Measurements from ENCODE around the gene CGGBP1. TPM values are rescaled to one million over a fixed set of nuclear protein-coding genes. Genes with fewer than 3 reads are reported as not detected.
"Not testable (repeated sequence)": the region's sequence is repeated elsewhere in the genome, so short reads cannot be mapped to it uniquely, and the experiment has no call there.

Gene CGGBP1
- total RNA-seq, 4 donors from 2014 or later = 86.2 to 130 (median 96.8) TPM

DNA sequence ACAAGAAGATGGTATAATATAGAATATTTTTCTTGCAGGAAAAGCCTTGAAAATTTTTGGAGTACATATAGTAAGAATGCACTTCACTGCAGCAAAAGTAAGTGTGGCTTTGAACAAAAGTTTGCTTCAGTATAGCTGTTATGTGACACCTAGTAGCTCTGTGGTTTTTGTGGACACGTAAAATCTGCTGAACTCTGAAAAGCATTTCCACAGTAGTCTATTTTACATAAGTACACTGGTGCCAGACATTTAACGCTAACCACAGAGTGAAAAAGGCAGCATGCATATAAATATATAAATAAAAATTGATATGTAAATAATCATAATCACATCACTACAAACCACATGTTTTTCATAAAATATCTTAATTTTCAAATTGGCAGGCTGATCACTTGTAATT lies 39.8 kb downstream of the CGGBP1 start:
- no peaks in the 10 kb centered on the region for H3K36me3 ChIP-seq
- no peaks in the 10 kb centered on the region for H3K4me1 ChIP-seq
- H3K4me3 ChIP-seq = no peak overlapping the region
- H3K27ac ChIP-seq = no peak overlapping the region
- intact Hi-C loops (cut with DNase I; ENCODE audit: low total_unique reads) = no loop called here
- H3K9me3 ChIP-seq = no peaks in the 10 kb centered on the region
- no peaks in the 10 kb centered on the region for H3K27me3 ChIP-seq
- DNase-seq = no peak
- no peak for TF ChIP-seq POLR2A (IDR thresholded peaks at IDR 0.05)
- TF ChIP-seq, protein P1, sequence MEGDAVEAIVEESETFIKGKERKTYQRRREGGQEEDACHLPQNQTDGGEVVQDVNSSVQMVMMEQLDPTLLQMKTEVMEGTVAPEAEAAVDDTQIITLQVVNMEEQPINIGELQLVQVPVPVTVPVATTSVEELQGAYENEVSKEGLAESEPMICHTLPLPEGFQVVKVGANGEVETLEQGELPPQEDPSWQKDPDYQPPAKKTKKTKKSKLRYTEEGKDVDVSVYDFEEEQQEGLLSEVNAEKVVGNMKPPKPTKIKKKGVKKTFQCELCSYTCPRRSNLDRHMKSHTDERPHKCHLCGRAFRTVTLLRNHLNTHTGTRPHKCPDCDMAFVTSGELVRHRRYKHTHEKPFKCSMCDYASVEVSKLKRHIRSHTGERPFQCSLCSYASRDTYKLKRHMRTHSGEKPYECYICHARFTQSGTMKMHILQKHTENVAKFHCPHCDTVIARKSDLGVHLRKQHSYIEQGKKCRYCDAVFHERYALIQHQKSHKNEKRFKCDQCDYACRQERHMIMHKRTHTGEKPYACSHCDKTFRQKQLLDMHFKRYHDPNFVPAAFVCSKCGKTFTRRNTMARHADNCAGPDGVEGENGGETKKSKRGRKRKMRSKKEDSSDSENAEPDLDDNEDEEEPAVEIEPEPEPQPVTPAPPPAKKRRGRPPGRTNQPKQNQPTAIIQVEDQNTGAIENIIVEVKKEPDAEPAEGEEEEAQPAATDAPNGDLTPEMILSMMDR (IDR thresholded peaks at IDR 0.05) = no peak

DNA sequence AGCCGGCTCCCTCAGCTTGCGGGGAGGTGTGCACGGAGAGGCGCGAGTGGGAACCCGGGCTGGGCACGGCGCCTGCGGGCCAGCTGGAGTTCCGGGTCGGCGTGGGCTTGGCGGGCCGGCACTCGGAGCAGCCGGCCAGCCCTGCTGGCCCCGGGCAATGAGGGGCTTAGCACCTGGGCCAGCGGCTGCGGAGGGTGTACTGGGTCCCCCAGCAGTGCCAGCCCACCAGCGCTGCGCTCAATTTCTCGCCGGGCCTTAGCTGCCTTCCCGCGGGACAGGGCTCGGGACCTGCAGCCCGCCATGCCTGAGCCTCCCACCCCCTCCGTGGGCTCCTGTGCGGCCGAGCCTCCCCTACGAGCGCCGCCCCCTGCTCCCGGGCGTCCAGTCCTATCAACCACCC lies 43.1 kb downstream of the CGGBP1 start:
- H3K27me3 ChIP-seq; H3K9me3 ChIP-seq; H3K4me3 ChIP-seq; H3K27ac ChIP-seq; intact Hi-C loops (cut with DNase I; ENCODE audit: low total_unique reads); DNase-seq; H3K4me1 ChIP-seq; H3K36me3 ChIP-seq: not testable (repeated sequence)

DNA sequence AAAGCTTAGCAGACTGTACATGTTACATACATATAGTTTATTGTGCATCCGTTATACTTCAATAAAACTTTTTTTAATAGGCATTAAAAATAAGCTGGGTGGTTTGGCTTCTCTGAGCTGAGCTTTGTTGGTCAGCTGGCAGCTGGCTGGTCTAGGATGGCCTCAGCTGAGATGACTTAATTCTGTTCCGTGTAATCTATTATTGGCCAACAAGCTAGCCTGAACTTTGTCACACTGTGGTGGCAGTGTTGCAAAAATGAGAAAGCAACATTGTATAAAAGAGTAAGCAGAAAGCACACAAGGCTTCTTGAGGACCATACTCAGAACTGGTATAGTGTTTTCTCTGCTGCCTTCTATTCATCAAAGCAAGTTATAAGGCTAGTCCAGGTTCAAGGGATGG lies 45.2 kb downstream of the CGGBP1 start:
- H3K9me3 ChIP-seq = no peaks in the 10 kb centered on the region
- no peak for DNase-seq
- TF ChIP-seq, protein P1 (IDR thresholded peaks at IDR 0.05) = no peak
- TF ChIP-seq POLR2A (IDR thresholded peaks at IDR 0.05) = no peak
- no peaks in the 10 kb centered on the region for H3K4me1 ChIP-seq
- intact Hi-C loops (cut with DNase I; ENCODE audit: low total_unique reads) = no loop called here
- H3K27ac ChIP-seq = no peak overlapping the region
- no peak overlapping the region for H3K4me3 ChIP-seq
- H3K36me3 ChIP-seq = no peaks in the 10 kb centered on the region
- H3K27me3 ChIP-seq = no peaks in the 10 kb centered on the region

DNA sequence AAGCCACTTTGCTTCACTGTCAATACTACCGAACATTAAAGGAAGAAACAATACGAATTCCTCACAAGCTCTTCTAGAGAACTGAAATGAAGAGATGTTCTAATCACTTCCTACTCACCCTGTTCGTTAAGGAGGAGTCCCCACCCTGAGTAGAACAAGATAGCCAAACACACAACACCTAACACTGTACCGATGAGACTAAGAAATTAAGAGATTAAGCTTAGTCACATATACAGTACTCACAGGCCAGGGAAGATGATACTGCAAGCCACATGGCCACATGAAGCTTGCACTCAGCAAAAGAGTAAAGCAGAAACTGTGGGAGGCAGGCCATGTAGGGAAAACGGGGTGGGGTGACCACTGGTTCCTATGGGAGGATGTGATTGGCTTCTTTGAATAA lies 48.0 kb downstream of the CGGBP1 start:
- H3K27ac ChIP-seq = no peak overlapping the region
- H3K9me3 ChIP-seq = no peaks in the 10 kb centered on the region
- intact Hi-C loops (cut with DNase I; ENCODE audit: low total_unique reads) = no loop called here
- no peak for DNase-seq
- no peaks in the 10 kb centered on the region for H3K4me1 ChIP-seq
- no peaks in the 10 kb centered on the region for H3K27me3 ChIP-seq
- no peak overlapping the region for H3K4me3 ChIP-seq
- TF ChIP-seq POLR2A (IDR thresholded peaks at IDR 0.05) = no peak
- TF ChIP-seq, protein P1 (IDR thresholded peaks at IDR 0.05) = no peak
- no peaks in the 10 kb centered on the region for H3K36me3 ChIP-seq

DNA sequence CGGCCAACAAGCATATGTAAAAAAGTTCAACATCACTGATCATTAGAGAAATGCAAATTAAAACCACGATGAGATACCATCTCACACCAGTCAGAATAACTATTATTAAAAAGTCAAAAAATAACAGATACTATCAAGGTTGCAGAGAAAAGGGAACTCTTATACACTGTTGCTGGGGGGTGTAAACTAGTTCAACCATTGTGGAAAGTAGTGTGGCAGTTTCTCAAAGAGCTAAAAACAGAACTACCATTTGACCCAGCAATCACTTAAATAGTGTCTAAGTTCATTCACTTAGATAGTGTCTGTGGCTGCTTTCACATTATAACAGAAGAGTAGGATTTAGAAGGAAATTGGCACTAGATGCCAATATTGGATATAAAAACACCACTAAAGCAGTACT lies 49.7 kb downstream of the CGGBP1 start:
- DNase-seq = no peak
- H3K4me1 ChIP-seq = no peaks in the 10 kb centered on the region
- TF ChIP-seq, protein P1 (IDR thresholded peaks at IDR 0.05) = no peak
- TF ChIP-seq POLR2A (IDR thresholded peaks at IDR 0.05) = no peak
- no peak overlapping the region for H3K4me3 ChIP-seq
- intact Hi-C loops (cut with DNase I; ENCODE audit: low total_unique reads) = no loop called here
- H3K27ac ChIP-seq = no peak overlapping the region
- no peaks in the 10 kb centered on the region for H3K9me3 ChIP-seq
- H3K27me3 ChIP-seq = no peaks in the 10 kb centered on the region
- H3K36me3 ChIP-seq = no peaks in the 10 kb centered on the region

DNA sequence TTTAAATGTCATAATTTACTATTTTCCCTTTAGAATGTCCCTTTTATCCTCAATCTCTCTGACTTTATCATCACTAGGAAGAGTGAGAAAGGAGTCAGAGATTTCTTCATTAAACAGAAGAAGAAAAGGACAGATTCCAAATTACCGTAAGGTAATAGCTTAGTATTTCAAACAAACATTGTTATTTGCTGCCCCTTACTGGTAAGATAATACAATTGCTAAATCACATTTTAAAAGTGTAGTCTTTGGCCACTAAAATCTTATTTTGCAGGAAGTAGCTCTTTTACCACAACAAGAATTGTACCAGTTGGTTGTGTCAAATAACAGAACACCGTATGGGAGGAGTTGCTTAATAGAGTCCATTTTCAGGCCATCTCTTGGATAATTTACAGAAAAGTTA lies 53.7 kb downstream of the CGGBP1 start:
- TF ChIP-seq POLR2A (IDR thresholded peaks at IDR 0.05) = no peak
- TF ChIP-seq, protein P1 (IDR thresholded peaks at IDR 0.05) = peak; percentile 31 to 49 (median 38)
- Histone ChIP-seq H3K27me3 (no peaks in the 10 kb centered on the region), H3K27ac (no peak overlapping the region), H3K4me3 (no peak overlapping the region), H3K36me3 (no peaks in the 10 kb centered on the region), H3K9me3 (no peaks in the 10 kb centered on the region), H3K4me1 (no peaks in the 10 kb centered on the region)
- DNase-seq = no peak
- intact Hi-C loops (cut with DNase I; ENCODE audit: low total_unique reads) = no loop called here
